ENCODE measurements around the gene DBN1. TPM values are rescaled to one million over a fixed set of nuclear protein-coding genes. Genes with fewer than 3 reads are reported as not detected.

DBN1 gene
- total RNA-seq, 1 experiment from 2014 or later: 127 TPM

DNA sequence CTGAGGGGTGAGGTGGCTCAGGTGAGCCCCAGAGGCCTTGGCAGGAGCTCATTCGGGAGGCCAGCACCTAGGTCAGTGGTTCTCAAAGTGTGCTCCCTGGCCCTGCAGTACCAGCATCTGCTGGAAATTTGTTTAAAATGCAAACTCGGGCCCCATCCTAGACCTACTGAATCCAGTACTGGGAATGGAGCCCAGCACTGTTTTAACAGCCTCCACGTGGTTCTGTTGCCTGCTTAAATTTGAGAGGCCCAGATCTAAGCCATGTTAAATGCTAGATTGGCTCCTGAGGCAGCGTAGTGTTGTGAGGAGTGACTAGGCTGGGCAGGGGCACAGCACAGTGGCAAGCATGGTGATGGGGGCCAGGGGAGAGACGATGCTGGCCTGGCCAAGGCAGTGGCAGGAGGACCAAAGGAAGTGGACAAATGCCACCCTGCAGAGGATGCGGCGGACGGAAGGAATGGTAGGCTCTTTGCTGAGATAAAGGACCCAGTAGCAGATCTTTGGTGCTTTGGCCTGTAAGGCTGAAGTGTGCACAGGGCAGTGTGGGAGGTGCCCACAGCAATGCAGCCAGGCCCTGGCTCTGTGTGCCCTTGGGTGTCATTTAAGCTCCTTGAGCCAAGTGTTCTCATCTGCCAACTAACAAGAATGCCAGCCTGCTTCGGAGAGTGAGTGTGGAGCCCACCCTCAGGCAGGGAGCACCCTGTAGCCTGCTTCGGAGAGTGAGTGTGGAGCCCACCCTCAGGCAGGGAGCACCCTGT is 22.6 kb downstream of the DBN1 start:
- H2AFZ ChIP-seq (ENCODE audit: low read length): no peak overlapping the region
- DNase-seq (no peak), ATAC-seq (no peak)
- H3K4me3 ChIP-seq (ENCODE audit: low read length): no peak overlapping the region
- H3K36me3 ChIP-seq (ENCODE audit: low read depth, low read length): no peaks in the 10 kb centered on the region
- H3K79me2 ChIP-seq (ENCODE audit: low read length): peaks cover 26% of the 10 kb centered on the region
- no peaks in the 10 kb centered on the region for H4K20me1 ChIP-seq (ENCODE audit: low read length)
- H3K4me2 ChIP-seq (ENCODE audit: low read length): no peak overlapping the region
- intact Hi-C loops (cut with micrococcal nuclease): no loop called here
- POLR2A ChIA-PET (ENCODE audit: unreplicated experiment): interaction anchor here (1.0 kb wide), 1 partner anchor 25 kb away, joined by 16 read pairs; the partner anchor contains the start of gene GRK6
- no peak overlapping the region for H3K9ac ChIP-seq (ENCODE audit: low read length)
- H3K27ac ChIP-seq (ENCODE audit: low read length): no peak overlapping the region
- TF ChIP-seq EZH2phosphoT487 (IDR thresholded peaks at IDR 0.05; ENCODE audit: borderline replicate concordance, low read length) (no peak), EZH2 (IDR thresholded peaks at IDR 0.05; ENCODE audit: low read length, unreplicated experiment) (no peak)
- TF ChIP-seq, protein P1, sequence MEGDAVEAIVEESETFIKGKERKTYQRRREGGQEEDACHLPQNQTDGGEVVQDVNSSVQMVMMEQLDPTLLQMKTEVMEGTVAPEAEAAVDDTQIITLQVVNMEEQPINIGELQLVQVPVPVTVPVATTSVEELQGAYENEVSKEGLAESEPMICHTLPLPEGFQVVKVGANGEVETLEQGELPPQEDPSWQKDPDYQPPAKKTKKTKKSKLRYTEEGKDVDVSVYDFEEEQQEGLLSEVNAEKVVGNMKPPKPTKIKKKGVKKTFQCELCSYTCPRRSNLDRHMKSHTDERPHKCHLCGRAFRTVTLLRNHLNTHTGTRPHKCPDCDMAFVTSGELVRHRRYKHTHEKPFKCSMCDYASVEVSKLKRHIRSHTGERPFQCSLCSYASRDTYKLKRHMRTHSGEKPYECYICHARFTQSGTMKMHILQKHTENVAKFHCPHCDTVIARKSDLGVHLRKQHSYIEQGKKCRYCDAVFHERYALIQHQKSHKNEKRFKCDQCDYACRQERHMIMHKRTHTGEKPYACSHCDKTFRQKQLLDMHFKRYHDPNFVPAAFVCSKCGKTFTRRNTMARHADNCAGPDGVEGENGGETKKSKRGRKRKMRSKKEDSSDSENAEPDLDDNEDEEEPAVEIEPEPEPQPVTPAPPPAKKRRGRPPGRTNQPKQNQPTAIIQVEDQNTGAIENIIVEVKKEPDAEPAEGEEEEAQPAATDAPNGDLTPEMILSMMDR (conservative IDR thresholded peaks at IDR 0.05; ENCODE audit: low read depth, low read length): no peak
- H3F3A ChIP-seq (ENCODE audit: low read length, unreplicated experiment): peaks cover 7% of the 10 kb centered on the region
- no peaks in the 10 kb centered on the region for H3K9me2 ChIP-seq (replicated peaks; ENCODE audit: low read length)
- no peaks in the 10 kb centered on the region for H3K27me3 ChIP-seq (ENCODE audit: low read length)
- no TSS peak for BruUV-seq (replicated peaks)
- H3K4me1 ChIP-seq (ENCODE audit: insufficient read depth, low read length): peaks cover 33% of the 10 kb centered on the region
- H3K9me3 ChIP-seq (ENCODE audit: low read length): no peaks in the 10 kb centered on the region
- CTCF ChIA-PET: no interaction called here

DNA sequence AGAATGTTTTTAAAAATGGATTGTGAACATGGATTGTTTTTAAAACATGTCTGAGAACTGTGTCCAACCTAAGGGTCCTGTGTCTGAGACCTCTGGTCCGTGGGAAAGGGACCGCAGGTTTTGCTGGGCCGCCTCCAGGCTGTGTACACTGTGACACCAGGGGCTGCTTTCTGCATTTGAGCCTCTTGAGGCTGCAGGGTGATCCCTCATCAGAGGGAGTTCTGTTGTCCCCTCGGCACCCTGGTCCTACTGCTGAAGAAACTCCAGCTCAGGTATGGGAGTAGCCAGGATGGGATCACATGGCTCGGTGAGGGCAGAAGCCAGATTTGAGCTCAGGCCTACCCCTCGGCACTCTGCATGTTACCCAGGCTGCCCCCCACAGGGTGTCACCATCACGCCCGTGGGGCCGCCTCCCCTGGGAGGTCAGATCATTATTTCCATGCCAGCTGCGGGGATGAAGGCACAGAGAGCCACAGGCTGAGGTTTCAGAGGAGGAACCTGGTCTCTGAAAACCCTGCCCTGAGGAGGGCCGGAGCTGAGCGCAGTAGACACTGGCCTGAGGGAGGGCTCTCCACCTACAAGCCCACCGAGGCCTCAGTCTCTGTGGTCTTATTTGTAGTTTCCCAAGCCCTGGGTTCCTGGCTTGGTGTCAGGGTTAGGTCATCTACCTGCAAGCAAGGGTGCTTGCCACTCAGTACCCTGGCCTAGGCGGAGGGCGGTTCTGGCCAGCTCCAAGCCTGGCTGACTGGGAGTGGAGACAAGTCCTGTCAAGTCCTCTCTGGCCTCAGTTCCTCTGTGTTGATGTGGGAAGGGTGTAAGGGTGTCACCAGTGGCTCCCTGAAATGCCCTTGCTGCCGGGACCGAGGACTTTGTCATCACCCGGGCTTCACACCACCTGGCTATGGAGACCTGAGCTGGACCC is 24.0 kb downstream of the DBN1 start:
- ChIA-PET CTCF (no interaction called here), POLR2A (ENCODE audit: unreplicated experiment) (interaction anchor here (0.5 kb wide), 1 partner anchor 23 kb away, joined by 10 read pairs; the partner anchor contains the start of gene GRK6)
- Histone ChIP-seq H3K4me2 (ENCODE audit: low read length) (no peak overlapping the region), H4K20me1 (ENCODE audit: low read length) (no peaks in the 10 kb centered on the region), H3F3A (ENCODE audit: low read length, unreplicated experiment) (peaks cover 7% of the 10 kb centered on the region), H2AFZ (ENCODE audit: low read length) (no peak overlapping the region), H3K79me2 (ENCODE audit: low read length) (peaks cover 41% of the 10 kb centered on the region), H3K36me3 (ENCODE audit: low read depth, low read length) (no peaks in the 10 kb centered on the region), H3K4me1 (ENCODE audit: insufficient read depth, low read length) (peaks cover 31% of the 10 kb centered on the region), H3K9ac (ENCODE audit: low read length) (no peak overlapping the region), H3K9me3 (ENCODE audit: low read length) (no peaks in the 10 kb centered on the region), H3K4me3 (ENCODE audit: low read length) (no peak overlapping the region), H3K9me2 (replicated peaks; ENCODE audit: low read length) (no peaks in the 10 kb centered on the region), H3K27ac (ENCODE audit: low read length) (no peak overlapping the region), H3K27me3 (ENCODE audit: low read length) (no peaks in the 10 kb centered on the region)
- BruUV-seq (replicated peaks): no TSS peak
- intact Hi-C loops (cut with micrococcal nuclease): no loop called here
- no peak for TF ChIP-seq EZH2phosphoT487 (IDR thresholded peaks at IDR 0.05; ENCODE audit: borderline replicate concordance, low read length)
- TF ChIP-seq, protein P1 (conservative IDR thresholded peaks at IDR 0.05; ENCODE audit: low read depth, low read length): no peak
- TF ChIP-seq EZH2 (IDR thresholded peaks at IDR 0.05; ENCODE audit: low read length, unreplicated experiment): no peak
- DNase-seq (no peak), ATAC-seq (no peak)

All from PC-3 (cell line).